Smooth muscle cell of the coronary artery (primary cell): Measurements from ENCODE around the gene BEST2. TPM values are rescaled to one million over a fixed set of nuclear protein-coding genes. Genes with fewer than 3 reads are reported as not detected.

Experiments used
- total RNA-seq: library from RNA; depleted of rRNA; stranded (reverse); fragments of >200 nt; gene quantifications from 2 replicates; pipeline ENCODE4 v1.2.3, GENCODE V29; 2014; ENCODE audit warnings: low replicate concordance

Gene BEST2
- total RNA-seq, result not detected in 2 replicates

DNA sequence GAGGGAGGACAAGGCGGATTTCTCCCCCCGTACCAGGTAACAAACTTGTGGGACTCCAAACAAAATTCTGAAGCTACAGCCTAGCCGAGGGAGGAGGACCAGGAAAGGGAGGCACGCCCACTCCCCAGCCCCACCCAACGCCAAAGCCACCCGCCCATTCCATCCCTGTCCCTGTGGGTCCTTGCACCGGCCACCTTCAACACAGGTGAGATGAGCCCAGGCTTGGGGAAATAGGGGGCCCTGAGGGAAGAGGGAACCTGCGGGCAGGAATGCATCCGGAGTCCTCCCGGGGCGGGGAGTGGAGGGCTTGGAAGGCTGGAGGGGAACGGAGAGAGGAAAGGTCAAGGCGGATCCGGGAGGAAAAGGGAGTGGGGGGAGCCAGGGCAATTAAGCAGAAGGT is at the start of gene BEST2:
Gene BEST2, plus strand, starts transcription at position 157 of the 400 bp plus-strand sequence. CDS start 802 bp downstream, outside the sequence.

DNA sequence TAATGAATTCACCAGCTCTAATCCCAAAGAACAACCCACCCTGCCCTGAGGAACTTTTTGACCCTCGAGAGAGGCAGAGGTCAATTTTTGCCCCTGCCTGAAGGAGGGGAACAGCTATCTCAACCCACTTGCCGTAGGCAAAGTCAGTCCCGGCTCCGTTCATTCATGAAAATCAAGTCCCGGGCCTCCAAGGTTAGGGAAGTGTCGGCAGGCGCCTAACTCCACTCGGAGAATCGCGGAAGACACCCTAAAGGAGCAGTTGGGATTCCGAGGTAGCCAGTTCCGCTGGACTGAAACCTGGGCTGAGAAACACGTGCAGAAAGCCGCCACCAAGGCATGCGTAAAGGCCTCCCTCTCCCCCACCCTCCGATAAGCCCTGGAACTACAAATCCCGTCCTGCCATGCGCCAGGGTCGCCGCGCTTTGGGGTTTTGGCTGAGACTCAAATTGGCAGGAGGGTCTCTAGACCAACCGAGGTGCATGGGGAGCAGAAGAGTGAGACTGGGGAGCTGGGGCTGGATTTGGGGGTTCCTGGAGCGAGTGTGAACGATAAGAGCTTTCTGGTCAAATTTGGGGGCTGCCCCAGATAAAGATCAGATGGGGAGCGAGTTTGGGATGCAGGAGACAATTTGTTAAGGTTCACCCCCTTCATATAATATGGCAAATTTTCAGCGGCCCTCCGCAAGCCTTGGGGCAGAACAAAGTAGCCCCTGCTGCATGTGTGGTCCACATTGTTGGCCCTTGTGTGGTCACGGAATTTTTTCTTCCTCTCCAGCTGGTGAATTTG is 27.8 kb upstream of the BEST2 start, which contains the start of gene TNPO2:
Gene TNPO2, minus strand, starts transcription at position 292 of the 786 bp plus-strand sequence. CDS start 2,955 bp downstream, outside the sequence.

DNA sequence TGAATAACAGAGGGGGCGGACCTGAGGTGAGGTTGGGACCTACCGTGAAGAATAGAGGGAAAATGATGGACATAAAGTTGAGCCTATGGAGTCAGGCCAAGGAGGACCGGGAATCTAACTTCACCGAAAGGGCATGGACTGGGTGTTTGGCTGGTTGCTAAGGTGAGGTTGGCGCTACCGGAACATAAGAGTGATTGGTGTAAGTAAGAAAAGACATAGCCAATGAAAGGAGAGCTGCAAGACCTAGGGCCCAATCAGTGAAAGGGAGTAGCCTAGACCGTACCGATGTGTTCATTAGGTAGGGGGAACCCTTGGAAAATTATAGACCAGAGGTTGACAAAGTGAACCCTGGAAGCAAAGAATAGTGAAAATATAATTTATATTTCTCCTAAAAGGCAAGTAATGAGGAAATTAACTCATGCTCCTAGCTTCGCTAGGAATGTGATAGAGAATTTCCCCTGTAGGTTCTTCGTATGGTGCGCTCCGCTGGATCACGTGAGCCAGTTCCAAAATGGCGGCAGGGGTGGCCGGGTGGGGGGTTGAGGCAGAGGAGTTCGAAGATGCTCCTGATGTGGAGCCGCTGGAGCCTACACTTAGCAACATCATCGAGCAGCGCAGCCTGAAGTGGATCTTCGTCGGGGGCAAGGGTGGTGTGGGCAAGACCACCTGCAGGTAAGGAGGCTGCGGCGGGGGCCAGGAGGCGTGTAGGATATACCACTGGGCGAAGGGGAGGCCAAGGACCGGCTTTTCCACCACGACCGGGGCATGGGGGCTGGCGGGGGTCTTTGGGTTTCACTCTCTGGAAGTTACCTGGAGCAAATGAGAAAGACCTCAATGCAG is 14.4 kb upstream of the BEST2 start, which contains the start of gene GET3:
Gene GET3, plus strand, starts transcription at position 503 of the 840 bp plus-strand sequence. Its CDS starts 9 bp downstream, at position 512.

DNA sequence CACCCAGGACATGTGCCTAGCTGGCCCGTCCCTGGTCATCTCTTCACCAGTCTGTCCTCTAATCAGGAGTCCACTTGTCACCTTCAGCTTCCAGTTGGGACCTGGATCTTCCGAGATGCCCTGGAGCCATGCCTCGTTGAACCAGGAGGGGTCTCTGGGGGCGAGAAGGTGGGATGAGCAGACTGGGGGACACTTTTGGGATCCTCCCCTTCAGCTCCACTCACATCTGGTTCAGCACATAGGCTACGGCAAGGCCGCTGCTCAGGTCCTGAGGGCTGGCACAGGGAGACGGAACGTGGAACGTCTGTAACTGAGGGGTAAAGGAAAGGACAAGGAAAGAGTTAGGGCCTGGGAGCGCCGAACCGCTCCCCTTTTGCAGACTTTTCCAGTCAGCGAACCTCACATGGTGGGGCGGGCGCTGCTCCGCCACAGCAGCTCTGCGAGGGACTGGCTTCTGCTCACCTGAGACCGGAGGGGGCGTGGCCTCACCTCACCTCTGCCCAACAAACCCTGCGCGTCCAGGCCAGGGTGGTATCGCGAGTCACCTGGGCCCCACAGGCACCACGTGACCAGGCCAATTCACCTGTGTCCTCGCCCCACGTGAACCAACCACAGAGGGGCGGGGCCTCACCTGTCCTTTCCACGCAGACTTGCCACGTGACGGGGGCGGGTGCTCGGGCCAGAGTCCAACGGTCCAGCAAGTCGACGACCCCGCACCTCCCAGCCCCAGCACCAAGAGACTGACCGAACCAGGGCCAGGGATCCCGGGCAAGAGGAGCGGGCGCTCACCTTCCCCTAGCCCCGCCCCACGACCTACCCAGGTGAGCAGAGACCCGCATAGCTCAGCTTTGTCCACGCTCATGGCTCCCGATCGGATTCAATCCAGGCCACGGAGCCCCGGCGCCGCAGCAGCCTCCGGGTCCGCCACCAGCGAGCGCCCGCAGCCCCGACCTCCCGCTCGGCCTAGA is 23.3 kb downstream of the BEST2 start, which contains the start of gene HOOK2:
Gene HOOK2, minus strand, starts transcription at position 965 of the 968 bp plus-strand sequence. Its CDS starts 103 bp downstream, at position 862.

DNA sequence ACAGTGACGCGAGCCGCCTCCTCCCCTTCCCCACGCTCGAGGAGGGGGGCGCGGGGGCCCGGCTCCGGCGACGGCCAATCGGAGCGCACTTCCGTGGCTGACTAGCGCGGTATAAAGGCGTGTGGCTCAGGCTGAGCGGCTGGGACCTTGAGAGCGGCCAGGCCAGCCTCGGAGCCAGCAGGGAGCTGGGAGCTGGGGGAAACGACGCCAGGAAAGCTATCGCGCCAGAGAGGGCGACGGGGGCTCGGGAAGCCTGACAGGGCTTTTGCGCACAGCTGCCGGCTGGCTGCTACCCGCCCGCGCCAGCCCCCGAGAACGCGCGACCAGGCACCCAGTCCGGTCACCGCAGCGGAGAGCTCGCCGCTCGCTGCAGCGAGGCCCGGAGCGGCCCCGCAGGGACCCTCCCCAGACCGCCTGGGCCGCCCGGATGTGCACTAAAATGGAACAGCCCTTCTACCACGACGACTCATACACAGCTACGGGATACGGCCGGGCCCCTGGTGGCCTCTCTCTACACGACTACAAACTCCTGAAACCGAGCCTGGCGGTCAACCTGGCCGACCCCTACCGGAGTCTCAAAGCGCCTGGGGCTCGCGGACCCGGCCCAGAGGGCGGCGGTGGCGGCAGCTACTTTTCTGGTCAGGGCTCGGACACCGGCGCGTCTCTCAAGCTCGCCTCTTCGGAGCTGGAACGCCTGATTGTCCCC is 39.9 kb downstream of the BEST2 start, which contains the start of gene JUNB:
Gene JUNB, plus strand, starts transcription at position 142 of the 706 bp plus-strand sequence. Its CDS starts 286 bp downstream, at position 428.

DNA sequence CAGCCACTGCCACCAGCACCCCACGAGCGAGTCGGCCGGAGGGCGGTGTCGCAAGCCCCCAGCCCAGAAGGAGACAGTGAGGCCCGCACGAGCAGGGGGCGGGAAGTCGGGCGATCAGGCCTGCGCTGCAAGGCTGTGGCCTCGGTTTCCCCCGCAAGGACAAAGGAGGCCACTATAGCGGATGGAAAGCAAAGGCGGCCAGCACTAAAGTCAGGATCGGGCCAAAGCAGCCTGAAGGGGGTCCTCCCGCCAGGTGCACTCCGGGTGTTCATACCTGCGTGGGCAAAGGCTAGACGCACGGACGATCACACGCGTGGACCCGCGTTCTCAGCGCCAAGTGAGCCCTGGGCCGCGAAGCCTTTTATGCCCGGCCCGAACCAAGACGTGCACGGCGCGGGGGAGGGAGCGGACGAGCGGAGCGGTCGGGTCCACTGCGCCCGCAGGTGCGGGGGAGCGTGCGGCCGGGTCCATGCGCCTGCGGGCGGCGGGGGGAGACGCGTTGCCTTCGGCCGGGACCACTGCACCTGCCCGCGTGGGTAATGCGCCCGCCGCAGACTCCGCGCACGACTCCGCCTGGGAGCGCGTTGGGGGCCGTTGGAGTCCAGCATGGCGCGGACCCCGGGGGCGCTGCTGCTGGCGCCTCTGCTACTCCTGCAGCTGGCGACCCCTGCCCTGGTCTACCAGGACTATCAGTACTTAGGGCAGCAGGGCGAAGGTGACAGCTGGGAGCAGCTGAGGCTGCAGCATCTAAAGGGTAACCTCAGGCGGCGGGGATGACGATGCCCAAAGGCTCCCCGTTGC is 50.1 kb downstream of the BEST2 start, which contains the start of the genes PRDX2 and THSD8:
Gene PRDX2, minus strand, starts transcription at position 335 of the 801 bp plus-strand sequence. CDS start 539 bp downstream, outside the sequence.
Gene THSD8, plus strand, starts transcription at position 604 of the 801 bp plus-strand sequence. Its CDS starts 3 bp downstream, at position 607.

DNA sequence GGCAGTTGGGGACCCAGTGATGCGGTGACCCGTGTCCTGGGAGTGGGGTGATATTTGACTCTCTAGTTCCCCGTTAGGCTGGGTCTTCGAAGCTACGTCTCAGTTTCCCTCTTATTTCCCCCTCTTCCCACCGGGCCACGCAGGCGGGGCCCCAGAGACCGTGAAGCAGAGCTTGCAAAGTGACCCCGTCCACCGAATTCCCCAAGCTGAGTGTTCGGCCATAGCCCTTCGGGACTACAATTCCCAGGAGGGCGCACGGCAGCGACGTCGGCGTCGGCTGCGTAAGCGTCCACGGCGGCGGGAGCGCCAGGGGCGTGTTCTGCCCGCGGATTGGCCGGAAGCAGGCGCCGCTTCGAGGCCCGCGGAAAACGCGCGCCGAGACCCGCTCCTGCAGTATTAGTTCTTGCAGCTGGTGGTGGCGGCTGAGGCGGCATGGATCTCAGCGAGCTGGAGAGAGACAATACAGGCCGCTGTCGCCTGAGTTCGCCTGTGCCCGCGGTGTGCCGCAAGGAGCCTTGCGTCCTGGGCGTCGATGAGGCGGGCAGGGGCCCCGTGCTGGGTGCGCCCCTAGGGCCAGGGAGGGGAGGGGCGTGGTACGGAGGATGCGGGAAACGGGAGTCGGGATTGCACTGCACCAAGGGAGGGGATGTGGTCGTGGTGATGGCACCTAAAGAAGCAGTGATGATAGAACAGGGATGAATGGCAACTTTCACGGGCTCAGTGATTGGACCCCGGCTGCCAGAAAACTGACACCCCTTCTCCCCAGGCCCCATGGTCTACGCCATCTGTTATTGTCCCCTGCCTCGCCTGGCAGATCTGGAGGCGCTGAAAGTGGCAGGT is 54.9 kb downstream of the BEST2 start, which contains the start of gene RNASEH2A:
Gene RNASEH2A, plus strand, starts transcription at position 343 of the 840 bp plus-strand sequence. Its CDS starts 90 bp downstream, at position 433.

Other genes with a start within 250 kb of the BEST2 start
- gene ZNF564, start 200.3 kb upstream of the BEST2 start, total RNA-seq, result 4.0 and 9.5 TPM in 2 replicates
- 6.4 and 6.8 TPM in 2 replicates for gene ZNF490, start 141.0 kb upstream of the BEST2 start, total RNA-seq
- gene ZNF791, start 140.9 kb upstream of the BEST2 start, total RNA-seq, result 6.1 and 8.9 TPM in 2 replicates
- 29.1 and 32.4 TPM in 2 replicates for gene MAN2B1, start 85.0 kb upstream of the BEST2 start, total RNA-seq
- gene WDR83, start 85.0 kb upstream of the BEST2 start, total RNA-seq, result 11.0 and 13.0 TPM in 2 replicates
- gene DHPS, start 69.9 kb upstream of the BEST2 start, total RNA-seq, result 57.6 and 65.5 TPM in 2 replicates
- gene GNG14, start 63.8 kb upstream of the BEST2 start, total RNA-seq, result not detected in 2 replicates
- 2.8 and 8.0 TPM in 2 replicates for gene FBXW9, start 55.2 kb upstream of the BEST2 start, total RNA-seq
- gene TNPO2, start 27.9 kb upstream of the BEST2 start, total RNA-seq, result 26.8 and 65.9 TPM in 2 replicates
- 133 and 152 TPM in 2 replicates for gene TRIR, start 17.1 kb upstream of the BEST2 start, total RNA-seq
- 107 and 190 TPM in 2 replicates for gene GET3, start 14.3 kb upstream of the BEST2 start, total RNA-seq
- gene HOOK2, start 23.8 kb downstream of the BEST2 start, total RNA-seq, result 15.7 and 18.7 TPM in 2 replicates
- 33.2 and 138 TPM in 2 replicates for gene JUNB, start 39.7 kb downstream of the BEST2 start, total RNA-seq
- 169 and 248 TPM in 2 replicates for gene PRDX2, start 50.0 kb downstream of the BEST2 start, total RNA-seq
- gene THSD8, start 50.3 kb downstream of the BEST2 start, total RNA-seq, result 0.30 TPM in 1 of 2 replicates, not detected in the other
- gene RNASEH2A, start 54.8 kb downstream of the BEST2 start, total RNA-seq, result 9.7 and 15.9 TPM in 2 replicates
- not detected in 2 replicates for gene RTBDN, start 82.8 kb downstream of the BEST2 start, total RNA-seq
- 0.35 TPM in 1 of 2 replicates, not detected in the other for gene MAST1, start 86.7 kb downstream of the BEST2 start, total RNA-seq
- gene DNASE2, start 129.7 kb downstream of the BEST2 start, total RNA-seq, result 25.7 and 31.3 TPM in 2 replicates
- 0.12 TPM in 1 of 2 replicates, not detected in the other for gene KLF1, start 135.4 kb downstream of the BEST2 start, total RNA-seq
- gene GCDH, start 139.4 kb downstream of the BEST2 start, total RNA-seq, result 13.3 and 19.8 TPM in 2 replicates
- gene SYCE2, start 167.5 kb downstream of the BEST2 start, total RNA-seq, result 0.08 TPM in 1 of 2 replicates, not detected in the other
- 38.4 and 44.9 TPM in 2 replicates for gene FARSA, start 181.9 kb downstream of the BEST2 start, total RNA-seq
- gene CALR, start 186.8 kb downstream of the BEST2 start, total RNA-seq, result 1,958 and 2,935 TPM in 2 replicates
- gene RAD23A, start 194.1 kb downstream of the BEST2 start, total RNA-seq, result 53.6 and 59.7 TPM in 2 replicates
- 21.4 and 38.0 TPM in 2 replicates for gene GADD45GIP1, start 205.4 kb downstream of the BEST2 start, total RNA-seq
- gene DAND5, start 217.8 kb downstream of the BEST2 start, total RNA-seq, result 0.08 TPM in 1 of 2 replicates, not detected in the other
- 42.4 and 45.6 TPM in 2 replicates for gene NFIX, start 243.7 kb downstream of the BEST2 start, total RNA-seq